CD14-positive monocyte (primary cell): ENCODE results near the gene PRR9. TPM values are rescaled to one million over a fixed set of nuclear protein-coding genes. Genes with fewer than 3 reads are reported as not detected.

Experiments
- DNase-seq, 3 donors: peaks; one replicate each; pipeline ENCODE4 v3.0.0-alpha.2; 2011 to 2022
- H2AFZ ChIP-seq: 2 replicates; pipeline ENCODE4 v1.6.0; 2012; ENCODE audit warnings: mild to moderate bottlenecking, low read depth, low read length, inconsistent platforms; ENCODE audit not compliant: insufficient read depth, poor library complexity, severe bottlenecking
- H3K27ac ChIP-seq, 2 donors: 1 replicate in 1 of 2; 2 replicates in 1 of 2; pipeline ENCODE4 v1.5.1; 2012 to 2013; ENCODE audit warnings: low read length in 2 of 2, control low read depth in 1 of 2, inconsistent platforms in 1 of 2, low read depth in 1 of 2, mild to moderate bottlenecking in 1 of 2
- H3K27me3 ChIP-seq, 2 donors: one replicate each; pipeline versions ENCODE4 v1.6.0 to v1.6.1; 2011 to 2013; ENCODE audit warnings: low read length in 2 of 2; ENCODE audit not compliant: control insufficient read depth in 2 of 2, insufficient read depth in 2 of 2
- H3K36me3 ChIP-seq, 2 donors: replicated peaks in 1 of 2; 1 replicate in 1 of 2; 2 replicates in 1 of 2; pipeline versions ENCODE4 v1.5.1 to v1.6.1; 2012 to 2013; ENCODE audit warnings: low read length in 2 of 2, control low read depth in 1 of 2, inconsistent platforms in 1 of 2, mild to moderate bottlenecking in 1 of 2; ENCODE audit not compliant: insufficient read depth in 2 of 2, control insufficient read depth in 1 of 2
- H3K4me1 ChIP-seq, 2 donors: 1 replicate in 1 of 2; 2 replicates in 1 of 2; pipeline versions ENCODE4 v1.5.1 to v1.6.1; 2012 to 2013; ENCODE audit warnings: low read length in 2 of 2, control low read depth in 1 of 2, inconsistent platforms in 1 of 2, mild to moderate bottlenecking in 1 of 2, moderate library complexity in 1 of 2; ENCODE audit not compliant: insufficient read depth in 2 of 2, control insufficient read depth in 1 of 2
- H3K4me2 ChIP-seq: replicated peaks from 2 replicates; pipeline ENCODE3; 2012; ENCODE audit warnings: low read length, moderate library complexity, mild to moderate bottlenecking; ENCODE audit not compliant: poor library complexity, severe bottlenecking; ENCODE audit errors: extremely low read depth
- H3K4me3 ChIP-seq, 3 experiments: fragments of 200-600 bp in 1 of 3; sonication (generic) in 1 of 3; replicated peaks in 1 of 3; 1 replicate in 2 of 3; 2 replicates in 1 of 3; pipeline ENCODE4 v1.5.1; 2011 to 2013; ENCODE audit warnings: low read length in 3 of 3, mild to moderate bottlenecking in 3 of 3, control low read depth in 2 of 3, low read depth in 2 of 3, inconsistent platforms in 1 of 3, moderate library complexity in 1 of 3
- H3K79me2 ChIP-seq: 2 replicates; pipeline ENCODE4 v1.6.0; 2012; ENCODE audit warnings: mild to moderate bottlenecking, control low read depth, inconsistent platforms, low read length, moderate library complexity; ENCODE audit not compliant: insufficient read depth
- H3K9ac ChIP-seq: 2 replicates; pipeline ENCODE4 v1.6.0; 2017; ENCODE audit warnings: low read length, mild to moderate bottlenecking; ENCODE audit not compliant: insufficient read depth, poor library complexity, severe bottlenecking
- H3K9me3 ChIP-seq, 2 donors: replicated peaks in 1 of 2; 1 replicate in 1 of 2; 2 replicates in 1 of 2; pipeline versions ENCODE4 v1.5.1 to v1.6.1; 2012 to 2013; ENCODE audit warnings: low read length in 2 of 2, control low read depth in 1 of 2; ENCODE audit not compliant: control insufficient read depth in 1 of 2, insufficient read depth in 1 of 2
- H4K20me1 ChIP-seq: 2 replicates; pipeline ENCODE4 v1.6.0; 2012; ENCODE audit warnings: mild to moderate bottlenecking, low read length, control low read depth, moderate library complexity; ENCODE audit not compliant: insufficient read depth
- H3K27ac Mint-ChIP-seq, 7 donors: one replicate each; pipeline ENCODE4 v1.8.0; 2020; ENCODE audit warnings: mild to moderate bottlenecking in 7 of 7, mixed read lengths in 7 of 7, moderate library complexity in 6 of 7, inconsistent platforms in 2 of 7
- H3K27me3 Mint-ChIP-seq, 3 donors: one replicate each; pipeline ENCODE4 v1.8.0; 2021 to 2022; ENCODE audit warnings: low read depth in 3 of 3, mild to moderate bottlenecking in 3 of 3, mixed read lengths in 3 of 3, moderate library complexity in 3 of 3, inconsistent platforms in 1 of 3
- H3K36me3 Mint-ChIP-seq, 2 donors: one replicate each; pipeline ENCODE4 v1.8.0; 2020; ENCODE audit warnings: mixed read lengths in 2 of 2, inconsistent platforms in 1 of 2, mild to moderate bottlenecking in 1 of 2
- H3K4me1 Mint-ChIP-seq: one replicate; pipeline ENCODE4 v1.8.0; 2020; ENCODE audit warnings: mild to moderate bottlenecking, mixed read lengths
- H3K4me3 Mint-ChIP-seq, 2 donors: one replicate each; pipeline ENCODE4 v1.8.0; 2020; ENCODE audit warnings: mild to moderate bottlenecking in 2 of 2, mixed read lengths in 2 of 2, moderate library complexity in 1 of 2
- H3K9me3 Mint-ChIP-seq, 7 donors: one replicate each; pipeline ENCODE4 v1.8.0; 2020 to 2022; ENCODE audit warnings: mixed read lengths in 7 of 7, mild to moderate bottlenecking in 6 of 7, moderate library complexity in 6 of 7, inconsistent platforms in 2 of 7
- CTCF ChIP-seq: fragments of 200-600 bp; IDR thresholded peaks from one replicate; pipeline ENCODE4 v1.8.0; 2022; ENCODE audit warnings: antibody characterized with exemption, mild to moderate bottlenecking
- WGBS: methylation state at CpG from one replicate; pipeline ENCODE4 v1.1.5; 2013; ENCODE audit warnings: missing lambda C conversion rate; ENCODE audit not compliant: insufficient coverage; 5-methylcytosine and 5-hydroxymethylcytosine counted together
- intact Hi-C, 2 donors: fragments of 100-400 bp; cut with micrococcal nuclease; formaldehyde crosslinking; loops; one replicate each; pipeline versions ENCODE4 v1.15.0 to v1.15.1; 2023
- polyA plus RNA-seq, 3 donors: library from polyadenylated mRNA; depleted of rRNA in 1 of 3; unstranded in 2 of 3; stranded (reverse) in 1 of 3; fragments of 300-500 nt in 2 of 3; fragments of >200 nt in 1 of 3; fragmentation: Illumina TruSeq in 2 of 3; gene quantifications; 1 replicate in 2 of 3; 2 replicates in 1 of 3; pipeline ENCODE4 v1.2.3, GENCODE V29; 2012 to 2021

Gene PRR9
- polyA plus RNA-seq, 3 donors, result not detected

GRCh38 chr1:153251562-153251961 lies 34.2 kb downstream of the PRR9 start:
- Mint-ChIP-seq H3K4me1 (no peaks in the 10 kb centered on the region), H3K27ac (peak overlapping the region in 1 of 7 donors; percentile 18), H3K36me3 (no peaks in the 10 kb centered on the region), H3K27me3 (peaks cover 4 to 23% (median 11%) of the 10 kb centered on the region in 3 donors), H3K4me3 (no peak overlapping the region), H3K9me3 (peaks cover 0 to 1% (median 0%) of the 10 kb centered on the region in 7 donors)
- 94% methylated on average over 2 of the region's 3 CpGs for WGBS
- Histone ChIP-seq H3K27me3 (peaks cover 7 to 10% of the 10 kb centered on the region in 2 donors), H3K27ac (no peak overlapping the region), H3K79me2 (no peaks in the 10 kb centered on the region), H3K9ac (no peak overlapping the region), H3K9me3 (no peaks in the 10 kb centered on the region), H3K4me2 (no peak overlapping the region), H3K4me3 (no peak overlapping the region), H3K36me3 (no peaks in the 10 kb centered on the region), H4K20me1 (no peaks in the 10 kb centered on the region), H2AFZ (no peak overlapping the region), H3K4me1 (no peaks in the 10 kb centered on the region)
- no peak for TF ChIP-seq CTCF
- intact Hi-C loops, result no loop called here
- no peak for DNase-seq

- 80% methylated on average over 3 of the region's 4 CpGs for WGBS
- H3K4me3 Mint-ChIP-seq, result no peak overlapping the region
- Histone ChIP-seq H3K9me3 (no peaks in the 10 kb centered on the region), H4K20me1 (no peaks in the 10 kb centered on the region), H3K36me3 (no peaks in the 10 kb centered on the region), H3K4me2 (no peak overlapping the region), H2AFZ (no peak overlapping the region), H3K9ac (no peak overlapping the region), H3K79me2 (no peaks in the 10 kb centered on the region), H3K27me3 (peaks cover 5 to 7% of the 10 kb centered on the region in 2 donors), H3K27ac (no peak overlapping the region), H3K4me3 (no peak overlapping the region), H3K4me1 (no peaks in the 10 kb centered on the region)
- no peak overlapping the region for H3K27ac Mint-ChIP-seq
- H3K27me3 Mint-ChIP-seq, result peaks cover 4 to 20% (median 11%) of the 10 kb centered on the region in 3 donors
- TF ChIP-seq CTCF, result no peak
- H3K36me3 Mint-ChIP-seq, result no peaks in the 10 kb centered on the region
- peaks cover 0 to 1% (median 0%) of the 10 kb centered on the region in 7 donors for H3K9me3 Mint-ChIP-seq
- intact Hi-C loops, result no loop called here
- H3K4me1 Mint-ChIP-seq, result no peaks in the 10 kb centered on the region
- DNase-seq, result no peak
Measured at GRCh38 chr1:153251988-153252387, 34.6 kb downstream of the PRR9 start.
